IMR-90 (cell line): ENCODE results near the gene IL1RAP. TPM values are rescaled to one million over a fixed set of nuclear protein-coding genes. Genes with fewer than 3 reads are reported as not detected.

Experiments
- ATAC-seq: fragments of 200-7000 bp; cut with Tn5 transposase; 2 replicates; pipeline ENCODE4 v1.9.1; 2020; ENCODE audit warnings: low read depth, mild to moderate bottlenecking, moderate library complexity
- BruUV-seq: library from RNA; stranded (reverse); fragments of 400-500 nt; replicated peaks from 2 replicates; lab custom pipeline; 2021; lab: Mats Ljungman, UMichigan
- CTCF ChIA-PET: fragments of 300-600 bp; formaldehyde crosslinking; extraction: SDS; loops from one replicate; lab custom pipeline; 2021; ENCODE audit warnings: antibody characterized with exemption; lab: Yijun Ruan, JAX
- POLR2A ChIA-PET: fragments of 300-600 bp; sonication (Branson Sonifier 250); formaldehyde crosslinking; loops from one replicate; lab custom pipeline; 2022; ENCODE audit warnings: antibody characterized with exemption; ENCODE audit not compliant: unreplicated experiment; lab: Charles Lee
- DNase-seq: peaks from one replicate; pipeline ENCODE4 v3.0.0; 2013
- H2AFZ ChIP-seq: replicated peaks from 2 replicates; pipeline ENCODE3; 2013; ENCODE audit warnings: low read length, mild to moderate bottlenecking; ENCODE audit not compliant: poor library complexity
- H2AK5ac ChIP-seq: 2 replicates; pipeline ENCODE4 v1.6.1; 2013; ENCODE audit warnings: low read depth, low read length, inconsistent platforms
- H2AK9ac ChIP-seq: replicated peaks from 2 replicates; pipeline ENCODE3; 2013; ENCODE audit warnings: mild to moderate bottlenecking, low read depth, low read length, moderate library complexity; ENCODE audit not compliant: poor library complexity
- H2BK120ac ChIP-seq: 2 replicates; pipeline ENCODE4 v1.6.1; 2013; ENCODE audit warnings: low read depth, low read length, inconsistent platforms
- H2BK15ac ChIP-seq: 3 replicates; pipeline ENCODE4 v1.6.1; 2013; ENCODE audit warnings: low read depth, low read length, inconsistent platforms
- H2BK20ac ChIP-seq: 2 replicates; pipeline ENCODE4 v1.6.1; 2013; ENCODE audit warnings: low read depth, mild to moderate bottlenecking, inconsistent platforms, low read length, moderate library complexity
- H2BK5ac ChIP-seq: 2 replicates; pipeline ENCODE4 v1.6.1; 2013; ENCODE audit warnings: mild to moderate bottlenecking, low read depth, low read length, inconsistent platforms; ENCODE audit not compliant: poor library complexity, severe bottlenecking
- H3K14ac ChIP-seq: replicated peaks from 2 replicates; pipeline ENCODE4 v1.6.1; 2013; ENCODE audit warnings: low read depth, low read length, inconsistent platforms
- H3K18ac ChIP-seq: 2 replicates; pipeline ENCODE4 v1.6.1; 2013; ENCODE audit warnings: low read depth, low read length, control low read depth
- H3K23ac ChIP-seq: 2 replicates; pipeline ENCODE4 v1.6.1; 2013; ENCODE audit warnings: low read depth, low read length, inconsistent platforms
- H3K27ac ChIP-seq: 2 replicates; pipeline ENCODE4 v1.5.1; 2013; ENCODE audit warnings: mild to moderate bottlenecking, control low read depth, low read length; ENCODE audit not compliant: insufficient read depth
- H3K27me3 ChIP-seq: 2 replicates; pipeline ENCODE4 v1.6.1; 2013; ENCODE audit warnings: low read length; ENCODE audit not compliant: control insufficient read depth, insufficient read depth
- H3K36me3 ChIP-seq: 2 replicates; pipeline ENCODE4 v1.6.1; 2013; ENCODE audit warnings: low read length, mixed read lengths; ENCODE audit not compliant: control insufficient read depth, insufficient read depth
- H3K4ac ChIP-seq: 2 replicates; pipeline ENCODE4 v1.6.1; 2013; ENCODE audit warnings: low read depth, low read length, inconsistent platforms
- H3K4me1 ChIP-seq: 2 replicates; pipeline ENCODE4 v1.6.1; 2013; ENCODE audit warnings: low read length, mixed read lengths; ENCODE audit not compliant: control insufficient read depth, insufficient read depth
- H3K4me2 ChIP-seq: 2 replicates; pipeline ENCODE4 v1.6.1; 2013; ENCODE audit warnings: low read depth, mild to moderate bottlenecking, control low read depth, low read length, moderate library complexity
- H3K4me3 ChIP-seq: 2 replicates; pipeline ENCODE4 v1.5.1; 2013; ENCODE audit warnings: low read depth, mild to moderate bottlenecking, control low read depth, low read length, moderate library complexity; ENCODE audit not compliant: insufficient read depth
- H3K56ac ChIP-seq: 2 replicates; pipeline ENCODE4 v1.6.1; 2013; ENCODE audit warnings: low read length, inconsistent platforms; ENCODE audit not compliant: insufficient read depth; ENCODE audit errors: extremely low read depth
- H3K79me1 ChIP-seq, 2 experiments: 2 replicates each; pipeline ENCODE4 v1.6.1; 2013; ENCODE audit warnings: low read length in 2 of 2, inconsistent platforms in 1 of 2, low read depth in 1 of 2
- H3K9ac ChIP-seq: 2 replicates; pipeline ENCODE4 v1.6.1; 2013; ENCODE audit warnings: low read depth, low read length, control low read depth
- H3K9me1 ChIP-seq: 2 replicates; pipeline ENCODE4 v1.6.1; 2013; ENCODE audit warnings: low read length, inconsistent platforms; ENCODE audit not compliant: insufficient read depth
- H3K9me3 ChIP-seq: 2 replicates; pipeline ENCODE4 v1.6.1; 2013; ENCODE audit warnings: low read length; ENCODE audit not compliant: control insufficient read depth, insufficient read depth
- H4K20me1 ChIP-seq: 2 replicates; pipeline ENCODE4 v1.6.1; 2013; ENCODE audit warnings: low read length, inconsistent platforms; ENCODE audit not compliant: insufficient read depth
- H4K5ac ChIP-seq: 2 replicates; pipeline ENCODE4 v1.6.1; 2013; ENCODE audit warnings: mild to moderate bottlenecking, low read depth, low read length, control low read depth
- H4K8ac ChIP-seq, 2 experiments: 2 replicates each; pipeline ENCODE4 v1.6.1; 2013; ENCODE audit warnings: low read depth in 2 of 2, low read length in 2 of 2, control low read depth in 1 of 2, inconsistent platforms in 1 of 2
- H4K91ac ChIP-seq: 2 replicates; pipeline ENCODE4 v1.6.1; 2013; ENCODE audit warnings: low read depth, low read length, inconsistent platforms; ENCODE audit not compliant: insufficient read depth
- CEBPB ChIP-seq: IDR thresholded peaks from 2 replicates; pipeline ENCODE4 v1.6.1; 2012; ENCODE audit warnings: low read depth, low read length, improper control_type of control experiment
- MAFK ChIP-seq: IDR thresholded peaks from 2 replicates; pipeline ENCODE4 v1.6.1; 2012; ENCODE audit warnings: low read depth, low read length, improper control_type of control experiment
- MXI1 ChIP-seq: IDR thresholded peaks from 2 replicates; pipeline ENCODE4 v1.6.1; 2012; ENCODE audit warnings: low read depth, mild to moderate bottlenecking, low read length, moderate library complexity, borderline replicate concordance
- RCOR1 ChIP-seq: IDR thresholded peaks from 2 replicates; pipeline ENCODE4 v1.6.1; 2012; ENCODE audit warnings: mild to moderate bottlenecking, low read length, improper control_type of control experiment; ENCODE audit not compliant: insufficient replicate concordance
- WGBS, 2 experiments: methylation state at CpG; one replicate each; pipeline versions ENCODE4 v1.1.5 to v1.1.7; 2013; ENCODE audit warnings: missing lambda C conversion rate in 2 of 2; ENCODE audit not compliant: insufficient read length in 1 of 2; ENCODE audit errors: extremely low coverage in 2 of 2; 5-methylcytosine and 5-hydroxymethylcytosine counted together
- dilution Hi-C: fragments of 300-500 bp; cut with HindIII; formaldehyde crosslinking; loops from one replicate; pipeline ENCODE4 v1.14.3; 2018; ENCODE audit warnings: low sequenced_read_pairs; ENCODE audit not compliant: unreplicated experiment
- in situ Hi-C: fragments of 300-500 bp; cut with MboI; formaldehyde crosslinking; loops from 3 replicates; pipeline ENCODE4 v1.14.3; 2019; ENCODE audit warnings: low sequenced_read_pairs, inconsistent platforms, mixed read lengths
- intact Hi-C: fragments of 100-400 bp; cut with micrococcal nuclease; formaldehyde crosslinking; loops from 2 replicates; pipeline ENCODE4 v1.10.0; 2022
- polyA plus RNA-seq, 3 experiments: library from polyadenylated mRNA; depleted of rRNA; stranded (reverse); fragments of >200 nt; gene quantifications; 2 replicates each; pipeline ENCODE4 v1.2.3, GENCODE V29; 2012; ENCODE audit warnings: low replicate concordance in 1 of 3
- total RNA-seq: library from RNA; depleted of rRNA; stranded (reverse); fragments of >200 nt; gene quantifications from 2 replicates; pipeline ENCODE4 v1.2.3, GENCODE V29; 2012
- TF ChIP-seq, protein P1 (sequence below): fragments of 150-350 bp; IDR thresholded peaks from 2 replicates; pipeline ENCODE4 v1.6.1; 2016; ENCODE audit warnings: low read depth, mild to moderate bottlenecking, low read length, moderate library complexity, borderline replicate concordance

Gene IL1RAP
- total and polyA plus RNA-seq, 2 of the 4 experiments (the other 2 are of a cell fraction) = 8.3 to 11.3 TPM

DNA sequence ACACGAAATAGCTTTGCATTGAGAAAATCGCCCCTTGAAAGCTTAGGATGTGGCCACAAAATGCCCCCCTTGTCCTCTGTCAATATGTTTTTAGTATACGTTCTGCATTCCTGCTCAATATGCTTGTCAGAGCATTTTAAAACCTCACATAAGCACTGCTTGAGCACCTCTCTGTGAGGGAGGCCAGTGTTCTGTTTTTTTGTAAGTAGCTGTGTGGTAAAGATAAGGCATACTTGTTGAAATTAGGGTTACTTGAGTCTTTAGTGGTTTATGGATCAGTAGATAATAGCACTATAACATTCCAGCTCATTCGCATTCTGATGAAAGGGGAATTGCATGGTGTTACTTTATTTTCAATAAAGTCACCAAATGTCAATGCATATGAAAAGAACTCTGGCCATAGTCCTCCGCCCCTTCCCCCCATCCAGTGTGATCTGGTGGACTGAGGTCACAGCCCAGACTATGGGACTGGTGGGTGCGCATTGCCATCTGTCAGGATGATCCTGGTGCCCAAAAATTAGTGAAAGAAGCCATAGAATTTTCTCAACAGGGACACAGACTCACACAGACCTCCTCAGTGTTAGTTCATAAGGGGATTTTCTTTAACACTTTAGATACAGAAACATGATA, 33.1 kb downstream of the IL1RAP start:
- intact Hi-C loops (no loop called here), dilution Hi-C loops (no loop called here), in situ Hi-C loops (no loop called here)
- Histone ChIP-seq H3K27ac (no peak overlapping the region), H3K9me3 (no peaks in the 10 kb centered on the region), H3K56ac (no peak overlapping the region), H2AK5ac (no peak overlapping the region), H3K14ac (no peak overlapping the region), H2AFZ (no peak overlapping the region), H3K18ac (no peak overlapping the region), H3K4me2 (no peak overlapping the region), H2BK120ac (no peak overlapping the region), H4K91ac (no peak overlapping the region), H3K4ac (no peak overlapping the region), H4K20me1 (no peaks in the 10 kb centered on the region), H3K79me1 (no peaks in the 10 kb centered on the region; a peak in 1 of 4 replicates), H2BK5ac (no peak overlapping the region), H4K5ac (no peak overlapping the region), H3K9ac (no peak overlapping the region), H3K27me3 (no peaks in the 10 kb centered on the region), H3K23ac (no peak overlapping the region), H4K8ac (no peak overlapping the region), H2BK15ac (no peak overlapping the region), H3K9me1 (no peaks in the 10 kb centered on the region), H3K36me3 (no peaks in the 10 kb centered on the region), H2BK20ac (no peak overlapping the region), H2AK9ac (no peak overlapping the region), H3K4me3 (no peak overlapping the region), H3K4me1 (no peaks in the 10 kb centered on the region)
- WGBS, 2 experiments = 90% methylated on average over 2 of the region's 6 CpGs; no CpG with 5 or more reads in 1 of the 2 experiments
- no TSS peak for BruUV-seq
- TF ChIP-seq MAFK (no peak), RCOR1 (no peak), MXI1 (no peak), CEBPB (no peak)
- TF ChIP-seq, protein P1, sequence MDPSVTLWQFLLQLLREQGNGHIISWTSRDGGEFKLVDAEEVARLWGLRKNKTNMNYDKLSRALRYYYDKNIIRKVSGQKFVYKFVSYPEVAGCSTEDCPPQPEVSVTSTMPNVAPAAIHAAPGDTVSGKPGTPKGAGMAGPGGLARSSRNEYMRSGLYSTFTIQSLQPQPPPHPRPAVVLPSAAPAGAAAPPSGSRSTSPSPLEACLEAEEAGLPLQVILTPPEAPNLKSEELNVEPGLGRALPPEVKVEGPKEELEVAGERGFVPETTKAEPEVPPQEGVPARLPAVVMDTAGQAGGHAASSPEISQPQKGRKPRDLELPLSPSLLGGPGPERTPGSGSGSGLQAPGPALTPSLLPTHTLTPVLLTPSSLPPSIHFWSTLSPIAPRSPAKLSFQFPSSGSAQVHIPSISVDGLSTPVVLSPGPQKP = no peak
- ChIA-PET CTCF (interaction anchor here (1.3 to 1.5 kb wide), 2 partner anchors 15 to 45 kb away, joined by 3 to 4 read pairs; no protein-coding TSS in a partner anchor), POLR2A (no interaction called here)
- ATAC-seq = no peak
- DNase-seq = no peak
